HCT116 (cell line): Measurements from ENCODE around the gene SEC14L6. TPM values are rescaled to one million over a fixed set of nuclear protein-coding genes. Genes with fewer than 3 reads are reported as not detected.

Source experiments
- ATAC-seq: fragments of 200-7000 bp; cut with Tn5 transposase; 2 replicates; pipeline ENCODE4 v1.9.1; 2020; ENCODE audit warnings: mild to moderate bottlenecking, moderate library complexity
- BruUV-seq: library from RNA; stranded (reverse); fragments of 400-500 nt; replicated peaks from 2 replicates; lab custom pipeline; 2021; lab: Mats Ljungman, UMichigan
- CTCF ChIA-PET: fragments of 300-600 bp; sonication (Branson Sonifier 250); formaldehyde crosslinking; loops from one replicate; lab custom pipeline; 2021; ENCODE audit warnings: antibody characterized with exemption; lab: Charles Lee
- POLR2A ChIA-PET: fragments of 300-600, 350-600 bp; sonication (Branson Sonifier 250); formaldehyde crosslinking; loops from one replicate; lab custom pipeline; 2021; ENCODE audit warnings: antibody characterized with exemption; lab: Charles Lee
- RAD21 ChIA-PET, 2 experiments: fragments of 300-600 bp; sonication (Branson Sonifier 250); formaldehyde crosslinking; loops; one replicate each; lab custom pipeline; 2023; ENCODE audit warnings: low total read pairs in 2 of 2; ENCODE audit not compliant: uncharacterized antibody in 2 of 2, unreplicated experiment in 2 of 2, low non-redundant PET in 1 of 2; lab: Charles Lee
- DNase-seq: peaks from one replicate; pipeline ENCODE4 v3.0.0-alpha.2; 2010; ENCODE audit warnings: low read depth, low spot score
- H2AFZ ChIP-seq: fragments of 200-600 bp; shearing (Covaris generic), sonication (generic); 2 replicates; pipeline ENCODE4 v1.6.1; 2017; ENCODE audit warnings: low read depth, mixed run types, mixed read lengths, antibody characterized with exemption, low read length; ENCODE audit not compliant: poor library complexity, severe bottlenecking
- H3K27ac ChIP-seq: 2 replicates; pipeline ENCODE4 v1.5.1; 2012; ENCODE audit warnings: low read depth, low read length
- H3K27me3 ChIP-seq: fragments of 200-600 bp; sonication (generic); 2 replicates; pipeline ENCODE4 v1.6.1; 2016; ENCODE audit warnings: mixed run types, low read length, mixed read lengths; ENCODE audit not compliant: insufficient read depth
- H3K36me3 ChIP-seq, 2 experiments: fragments of 200-500 bp in 1 of 2; fragments of 200-600 bp in 1 of 2; sonication (Bioruptor generic) in 1 of 2; sonication (generic) in 1 of 2; 2 replicates each; pipeline versions ENCODE4 v1.5.1 to v1.6.1; 2014 to 2016; ENCODE audit warnings: low read length in 2 of 2, inconsistent platforms in 1 of 2, mixed read lengths in 1 of 2, mixed run types in 1 of 2; ENCODE audit not compliant: insufficient read depth in 2 of 2, control insufficient read depth in 1 of 2
- H3K4me1 ChIP-seq, 2 experiments: fragments of 200-600 bp in 1 of 2; sonication (generic) in 1 of 2; 2 replicates each; pipeline versions ENCODE4 v1.5.1 to v1.6.1; 2012 to 2017; ENCODE audit warnings: low read length in 2 of 2, inconsistent platforms in 1 of 2, mild to moderate bottlenecking in 1 of 2, mixed read lengths in 1 of 2, mixed run types in 1 of 2, moderate library complexity in 1 of 2; ENCODE audit not compliant: insufficient read depth in 2 of 2, control insufficient read depth in 1 of 2
- H3K4me2 ChIP-seq: fragments of 200-600 bp; sonication (generic); 2 replicates; pipeline ENCODE4 v1.6.1; 2017; ENCODE audit warnings: mixed run types, low read length, mixed read lengths
- H3K4me3 ChIP-seq, 2 experiments: fragments of 200-600 bp in 1 of 2; sonication (generic) in 1 of 2; replicated peaks in 1 of 2; 2 replicates each; pipeline ENCODE4 v1.5.1; 2011 to 2016; ENCODE audit warnings: low read length in 2 of 2, control low read depth in 1 of 2, low read depth in 1 of 2, mild to moderate bottlenecking in 1 of 2, mixed read lengths in 1 of 2, mixed run types in 1 of 2
- H3K79me2 ChIP-seq: fragments of 200-600 bp; sonication (generic); 2 replicates; pipeline ENCODE4 v1.6.1; 2017; ENCODE audit warnings: mild to moderate bottlenecking, mixed run types, low read length, moderate library complexity, mixed read lengths; ENCODE audit not compliant: insufficient read depth
- H3K9ac ChIP-seq: fragments of 200-600 bp; sonication (generic); 2 replicates; pipeline ENCODE4 v1.6.1; 2016; ENCODE audit warnings: low read length, mixed read lengths
- H3K9me2 ChIP-seq: fragments of 200-600 bp; sonication (generic), shearing (Covaris generic); 2 replicates; pipeline ENCODE4 v1.6.1; 2017; ENCODE audit warnings: mixed run types, mild to moderate bottlenecking, moderate library complexity; ENCODE audit not compliant: insufficient read depth
- H3K9me3 ChIP-seq, 2 experiments: fragments of 200-500 bp in 1 of 2; fragments of 200-600 bp in 1 of 2; sonication (Bioruptor generic) in 1 of 2; sonication (generic) in 1 of 2; 2 replicates each; pipeline ENCODE4 v1.6.1; 2014 to 2017; ENCODE audit warnings: low read length in 2 of 2, mixed read lengths in 2 of 2, inconsistent platforms in 1 of 2, low read depth in 1 of 2, mild to moderate bottlenecking in 1 of 2, mixed run types in 1 of 2, moderate library complexity in 1 of 2; ENCODE audit not compliant: control insufficient read depth in 1 of 2, insufficient read depth in 1 of 2
- H4K20me1 ChIP-seq: fragments of 200-600 bp; sonication (generic), shearing (Covaris generic); 2 replicates; pipeline ENCODE4 v1.6.1; 2017; ENCODE audit warnings: mixed run types, mild to moderate bottlenecking, moderate library complexity; ENCODE audit not compliant: insufficient read depth
- CBX3 ChIP-seq: IDR thresholded peaks from 2 replicates; pipeline ENCODE4 v1.6.1; 2012; ENCODE audit warnings: low read depth
- ELF1 ChIP-seq: IDR thresholded peaks from 2 replicates; pipeline ENCODE4 v1.6.1; 2012; ENCODE audit warnings: low read depth, borderline replicate concordance
- EZH2phosphoT487 ChIP-seq: fragments of 200-600 bp; IDR thresholded peaks from 2 replicates; pipeline ENCODE4 v1.6.1; 2018; ENCODE audit warnings: antibody characterized with exemption, borderline replicate concordance
- MAX ChIP-seq: IDR thresholded peaks from 2 replicates; pipeline ENCODE4 v1.6.1; 2012
- RAD21 ChIP-seq: IDR thresholded peaks from 2 replicates; pipeline ENCODE4 v1.6.1; 2012; ENCODE audit warnings: low read depth, mild to moderate bottlenecking
- SP1 ChIP-seq: IDR thresholded peaks from 2 replicates; pipeline ENCODE4 v1.6.1; 2012; ENCODE audit warnings: low read depth
- SRF ChIP-seq: IDR thresholded peaks from 2 replicates; pipeline ENCODE4 v1.6.1; 2012; ENCODE audit warnings: low read depth
- TCF7L2 ChIP-seq: IDR thresholded peaks from 2 replicates; pipeline ENCODE4 v1.7.0; 2011; ENCODE audit warnings: borderline replicate concordance, inconsistent platforms; ENCODE audit not compliant: insufficient read depth, insufficient read length; ENCODE audit errors: extremely low read depth
- ZFX ChIP-seq: fragments of 450-650 bp; IDR thresholded peaks from 2 replicates; pipeline ENCODE4 v1.6.1; 2017
- ZNF274 ChIP-seq: fragments of 200-500 bp; sonication (Bioruptor generic); IDR thresholded peaks from 2 replicates; pipeline ENCODE4 v1.6.1; 2014; ENCODE audit warnings: mild to moderate bottlenecking, low read depth, low read length, inconsistent platforms
- intact Hi-C: fragments of 100-400 bp; cut with micrococcal nuclease; formaldehyde crosslinking; loops from 2 replicates; pipeline ENCODE4 v1.10.0; 2022
- total RNA-seq: library from RNA; stranded (reverse); gene quantifications from one replicate; pipeline ENCODE4 v1.2.1, GENCODE V29; 2021; ENCODE audit not compliant: unreplicated experiment
- TF ChIP-seq, protein P1 (sequence below): IDR thresholded peaks from 2 replicates; pipeline ENCODE4 v1.6.1; 2011; ENCODE audit warnings: mild to moderate bottlenecking, low read length, moderate library complexity; ENCODE audit not compliant: insufficient replicate concordance; ENCODE audit errors: extremely low read depth
- TF ChIP-seq, protein P2 (sequence below): IDR thresholded peaks from 2 replicates; pipeline ENCODE4 v1.6.1; 2012

The SEC14L6 gene
- total RNA-seq, 1 experiment from 2014 or later, result not detected

DNA sequence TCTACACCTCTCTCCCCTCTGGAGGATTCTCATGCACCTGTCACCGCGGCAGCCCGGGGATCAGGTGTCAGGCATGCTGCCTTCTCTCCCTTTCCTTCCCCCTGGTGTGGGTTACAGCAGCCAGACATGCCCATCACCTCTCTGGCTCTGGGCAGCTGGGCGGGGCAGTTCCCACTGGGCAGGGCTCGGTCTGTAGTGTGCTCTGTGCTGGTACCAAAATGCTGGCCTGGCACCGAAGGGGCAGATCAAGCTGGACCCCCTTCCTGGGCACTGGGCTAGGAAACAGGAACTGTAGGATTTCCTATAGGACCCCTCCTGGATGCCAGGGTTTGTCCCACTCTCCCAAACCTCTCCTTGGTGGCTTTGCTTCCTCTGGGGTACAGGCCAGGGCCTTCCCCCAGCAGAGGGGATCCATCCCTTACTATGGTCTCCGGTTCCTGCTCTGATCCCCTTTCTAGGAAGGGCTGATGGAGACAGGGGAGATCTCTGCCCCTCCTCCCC is 27.1 kb upstream of the SEC14L6 start:
- Histone ChIP-seq H3K27me3 (no peaks in the 10 kb centered on the region), H2AFZ (no peak overlapping the region), H3K4me3 (no peak overlapping the region), H4K20me1 (no peaks in the 10 kb centered on the region), H3K36me3 (peaks cover 14 to 25% of the 10 kb centered on the region in 2 experiments; a peak in 3 of 4 replicates), H3K9me3 (no peaks in the 10 kb centered on the region), H3K79me2 (no peaks in the 10 kb centered on the region), H3K9ac (no peak overlapping the region), H3K27ac (no peak overlapping the region), H3K9me2 (no peaks in the 10 kb centered on the region), H3K4me1 (peaks cover 6 to 22% of the 10 kb centered on the region in 2 experiments; a peak in 3 of 4 replicates), H3K4me2 (peak overlapping the region; percentile 38)
- ChIA-PET RAD21 (no interaction called here), POLR2A (no interaction called here), CTCF (no interaction called here)
- ATAC-seq, result peak; percentile 39
- intact Hi-C loops, result no loop called here
- BruUV-seq, result no TSS peak
- DNase-seq, result no peak
- TF ChIP-seq, protein P1, sequence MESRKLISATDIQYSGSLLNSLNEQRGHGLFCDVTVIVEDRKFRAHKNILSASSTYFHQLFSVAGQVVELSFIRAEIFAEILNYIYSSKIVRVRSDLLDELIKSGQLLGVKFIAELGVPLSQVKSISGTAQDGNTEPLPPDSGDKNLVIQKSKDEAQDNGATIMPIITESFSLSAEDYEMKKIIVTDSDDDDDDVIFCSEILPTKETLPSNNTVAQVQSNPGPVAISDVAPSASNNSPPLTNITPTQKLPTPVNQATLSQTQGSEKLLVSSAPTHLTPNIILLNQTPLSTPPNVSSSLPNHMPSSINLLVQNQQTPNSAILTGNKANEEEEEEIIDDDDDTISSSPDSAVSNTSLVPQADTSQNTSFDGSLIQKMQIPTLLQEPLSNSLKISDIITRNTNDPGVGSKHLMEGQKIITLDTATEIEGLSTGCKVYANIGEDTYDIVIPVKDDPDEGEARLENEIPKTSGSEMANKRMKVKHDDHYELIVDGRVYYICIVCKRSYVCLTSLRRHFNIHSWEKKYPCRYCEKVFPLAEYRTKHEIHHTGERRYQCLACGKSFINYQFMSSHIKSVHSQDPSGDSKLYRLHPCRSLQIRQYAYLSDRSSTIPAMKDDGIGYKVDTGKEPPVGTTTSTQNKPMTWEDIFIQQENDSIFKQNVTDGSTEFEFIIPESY, result no peak
- TF ChIP-seq ELF1, result no peak
- no peak for TF ChIP-seq ZNF274
- no peak for TF ChIP-seq ZFX
- no peak for TF ChIP-seq RAD21
- no peak for TF ChIP-seq SRF
- no peak for TF ChIP-seq MAX
- TF ChIP-seq, protein P2, sequence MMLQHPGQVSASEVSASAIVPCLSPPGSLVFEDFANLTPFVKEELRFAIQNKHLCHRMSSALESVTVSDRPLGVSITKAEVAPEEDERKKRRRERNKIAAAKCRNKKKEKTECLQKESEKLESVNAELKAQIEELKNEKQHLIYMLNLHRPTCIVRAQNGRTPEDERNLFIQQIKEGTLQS, result no peak
- no peak for TF ChIP-seq EZH2phosphoT487
- TF ChIP-seq SP1, result no peak
- no peak for TF ChIP-seq TCF7L2
- TF ChIP-seq CBX3, result no peak
